NCI-H128 (cell line): Measurements from ENCODE around the gene FGF7.
"Not testable (repeated sequence)": the region's sequence is repeated elsewhere in the genome, so short reads cannot be mapped to it uniquely, and the experiment has no call there.

Experiments
- DNase-seq: peaks from one replicate; lab custom pipeline; 2025; ENCODE audit not compliant: unreplicated experiment; lab: John Stamatoyannopoulos, UW

Gene FGF7, protein sequence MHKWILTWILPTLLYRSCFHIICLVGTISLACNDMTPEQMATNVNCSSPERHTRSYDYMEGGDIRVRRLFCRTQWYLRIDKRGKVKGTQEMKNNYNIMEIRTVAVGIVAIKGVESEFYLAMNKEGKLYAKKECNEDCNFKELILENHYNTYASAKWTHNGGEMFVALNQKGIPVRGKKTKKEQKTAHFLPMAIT

DNA sequence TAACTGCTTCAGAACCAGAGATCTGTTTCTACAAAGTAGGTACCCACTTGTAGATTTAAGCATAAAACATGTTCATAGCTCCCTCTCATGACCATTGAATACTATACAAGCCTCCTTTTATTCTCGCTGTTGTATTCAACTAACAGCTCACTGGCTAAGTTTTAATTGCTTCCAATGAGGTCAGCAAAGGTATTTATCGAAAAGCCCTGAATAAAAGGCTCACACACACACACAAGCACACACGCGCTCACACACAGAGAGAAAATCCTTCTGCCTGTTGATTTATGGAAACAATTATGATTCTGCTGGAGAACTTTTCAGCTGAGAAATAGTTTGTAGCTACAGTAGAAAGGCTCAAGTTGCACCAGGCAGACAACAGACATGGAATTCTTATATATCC lies at the start of gene FGF7:
FGF7 (plus strand) TSS at position 222 of the 400 bp plus-strand sequence. CDS start 1,056 bp downstream, outside the sequence.
- DNase-seq, result no peak

DNA sequence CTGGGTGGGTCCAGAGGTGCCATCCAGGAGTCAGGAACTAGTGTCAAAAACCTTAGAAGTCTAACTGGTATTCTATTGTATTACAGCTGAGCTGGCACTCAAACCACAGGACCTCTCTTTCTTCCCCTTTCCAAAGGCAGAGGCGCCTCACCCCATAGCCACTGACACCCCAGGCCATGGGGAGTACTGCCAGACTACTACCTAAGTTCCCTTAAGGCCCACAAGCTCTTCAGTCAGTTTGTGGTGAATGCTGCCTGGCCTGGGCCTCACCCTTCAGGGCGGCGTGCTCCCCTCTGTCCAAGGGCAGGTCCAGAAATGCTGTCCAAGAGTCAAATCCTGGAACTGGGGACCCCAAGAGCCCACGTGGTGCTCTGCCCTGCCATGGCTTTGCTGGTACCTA lies 43.0 kb upstream of the FGF7 start:
- DNase-seq, result no peak

DNA sequence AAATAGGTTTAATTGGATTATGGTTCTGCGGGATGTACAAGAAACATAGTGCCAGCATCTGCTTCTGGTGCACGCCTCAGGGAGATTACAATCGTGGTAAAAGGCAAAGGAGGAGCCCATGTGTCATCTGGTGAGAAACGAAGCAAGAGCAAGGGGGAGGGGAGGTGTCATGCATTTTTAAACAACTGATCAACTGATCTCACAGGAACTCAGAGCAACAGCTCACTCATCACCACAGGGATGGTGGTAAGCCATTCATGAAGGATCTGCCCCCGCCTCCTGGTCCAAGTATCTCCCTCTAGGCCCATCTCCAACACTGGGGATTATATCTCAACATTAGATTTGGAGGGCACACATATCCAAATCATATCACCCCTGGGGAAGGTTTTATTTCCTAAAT lies 42.1 kb upstream of the FGF7 start:
- DNase-seq, result no peak

DNA sequence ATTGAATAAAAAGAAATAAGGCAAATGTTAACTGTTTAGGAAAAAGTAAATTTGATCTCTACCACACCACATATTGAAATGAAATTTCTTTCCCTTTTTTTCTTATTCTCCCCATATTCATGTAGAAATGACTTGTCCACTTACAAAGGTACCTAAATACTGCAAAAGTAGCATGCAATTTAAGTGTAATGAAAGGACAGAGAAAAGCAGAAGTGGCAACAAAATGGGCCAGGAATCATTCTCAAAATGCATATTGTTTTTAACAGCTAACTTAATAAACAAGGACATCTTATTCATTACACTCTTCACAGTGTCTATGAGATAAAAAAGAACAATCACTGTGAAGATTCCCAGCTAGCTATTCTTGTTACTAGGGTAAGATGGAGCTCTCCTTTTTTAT lies 40.6 kb upstream of the FGF7 start:
- DNase-seq, result no peak

DNA sequence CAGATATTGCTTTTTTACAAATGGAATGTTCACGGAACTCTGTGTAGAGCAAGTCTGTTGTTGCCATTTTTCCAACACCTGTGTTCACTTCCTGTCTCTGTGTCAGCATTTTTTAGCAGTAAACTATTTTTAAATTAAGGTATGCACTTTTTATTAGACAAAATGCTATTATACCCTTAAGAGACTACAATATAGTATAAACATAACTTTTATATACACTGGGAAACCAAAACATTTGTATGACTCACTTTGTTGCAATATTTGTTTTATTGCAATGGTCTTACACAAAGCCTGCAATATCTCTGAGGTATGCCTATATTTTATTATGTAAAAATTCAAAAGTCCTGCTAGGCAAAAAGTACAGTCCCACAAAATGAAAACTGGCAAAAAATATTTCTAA lies 39.8 kb upstream of the FGF7 start:
- no peak for DNase-seq

DNA sequence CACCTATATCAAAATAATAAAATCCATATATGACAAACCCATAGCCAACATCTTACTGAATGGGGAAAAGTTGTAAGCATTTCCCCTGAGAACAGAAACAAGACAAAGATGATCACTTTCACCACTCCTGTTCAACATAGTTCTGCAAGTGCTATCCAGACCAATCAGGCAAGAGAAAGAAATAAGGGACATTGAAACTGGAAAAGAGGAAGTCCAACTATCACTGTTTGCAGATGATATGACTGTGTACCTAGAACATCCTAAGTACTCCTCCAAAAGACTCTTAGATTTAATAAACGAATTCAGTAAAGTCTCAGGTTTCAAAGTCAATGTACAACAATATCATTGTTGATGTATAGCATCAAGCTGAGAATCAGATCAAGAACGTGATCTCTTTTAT lies 35.6 kb upstream of the FGF7 start:
- no peak for DNase-seq

DNA sequence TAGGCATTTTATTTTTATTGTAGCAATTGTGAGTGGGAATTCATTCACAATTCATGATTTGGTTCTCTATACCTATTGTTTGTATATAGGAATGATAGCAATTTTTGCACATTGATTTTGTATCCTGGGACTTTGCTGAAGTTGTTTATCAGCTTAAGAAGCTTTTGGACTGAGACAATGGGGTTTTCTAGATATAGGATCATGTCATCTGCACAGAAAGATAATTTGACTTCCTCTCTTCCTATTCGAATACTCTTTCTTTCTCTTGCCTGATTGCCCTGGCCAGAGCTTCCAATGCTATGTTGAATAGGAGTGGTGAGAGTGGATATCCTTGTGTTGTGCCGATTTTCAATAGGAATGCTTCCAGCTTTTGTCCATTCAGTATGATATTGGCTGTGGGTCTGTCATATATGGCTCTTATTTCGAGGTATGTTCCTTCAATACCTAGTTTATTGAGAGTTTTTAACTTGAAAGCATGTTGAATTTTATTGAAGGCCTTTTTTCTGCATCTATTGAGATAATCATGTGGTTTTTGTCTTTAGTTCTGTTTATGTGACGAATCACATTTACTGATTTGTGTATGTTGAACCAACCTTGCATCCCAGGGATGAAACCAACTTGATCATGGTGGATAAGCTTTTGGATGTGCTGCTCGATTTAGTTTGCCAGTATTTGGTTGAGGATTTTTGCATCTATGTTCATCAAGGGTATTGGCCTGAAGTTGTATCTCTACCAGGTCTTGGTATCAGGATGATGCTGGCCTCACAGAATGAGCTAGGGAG lies 20.3 kb upstream of the FGF7 start:
- not testable (repeated sequence) for DNase-seq

DNA sequence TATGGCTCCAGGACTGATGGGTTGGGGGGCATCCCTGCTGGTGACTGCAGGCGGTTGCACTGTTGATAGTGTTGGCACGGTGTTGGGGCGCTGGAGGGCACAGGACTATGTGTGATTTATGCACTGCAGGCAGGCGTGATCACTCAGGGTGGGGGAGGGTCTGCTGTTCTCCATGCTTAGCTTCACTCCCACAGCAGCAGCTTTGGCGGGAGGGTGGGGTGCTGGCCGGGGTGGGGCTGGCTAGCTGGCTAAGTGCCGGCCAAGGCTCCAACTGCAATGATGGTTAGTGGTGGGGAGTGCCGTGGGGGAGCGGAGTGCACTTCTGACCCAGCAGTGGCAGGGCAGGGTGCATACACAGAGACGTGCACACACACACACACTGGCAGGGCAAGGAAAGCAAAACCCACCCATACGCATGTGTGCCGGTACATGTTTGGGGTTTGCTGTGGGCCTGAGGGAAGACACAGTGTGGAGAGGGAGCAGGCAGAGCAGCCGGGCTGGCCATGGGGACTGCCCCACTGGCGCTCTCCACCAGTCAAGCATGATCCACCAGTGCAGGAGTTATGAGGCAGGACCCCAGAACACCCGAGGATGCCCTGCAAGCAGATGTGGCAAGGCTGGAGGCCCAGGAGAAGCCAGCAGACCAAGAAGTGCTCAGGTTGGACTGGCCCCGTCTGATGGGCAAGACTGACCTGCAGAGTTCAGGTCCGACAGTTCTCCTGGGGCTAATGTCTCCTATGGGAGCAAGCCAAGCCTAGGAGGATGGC lies 16.5 kb upstream of the FGF7 start:
- no peak for DNase-seq

DNA sequence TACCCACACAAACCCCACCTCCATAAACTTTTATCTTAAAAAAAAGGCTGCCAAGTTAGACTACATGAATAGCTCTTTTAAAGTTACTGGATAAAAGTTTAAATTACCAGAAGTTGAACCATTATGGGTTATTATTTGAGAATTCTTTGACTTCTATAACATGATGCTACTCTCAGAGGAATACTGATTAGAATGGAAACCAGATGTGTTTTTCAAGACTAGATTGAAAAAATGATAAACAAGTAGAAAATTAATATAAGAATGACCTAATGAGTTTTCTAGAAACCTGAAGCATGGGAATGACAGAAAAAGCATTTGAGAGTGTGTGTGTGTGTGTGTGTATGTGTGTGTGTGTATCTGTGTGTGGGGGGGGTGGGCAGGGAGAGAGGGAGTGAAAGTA lies 12.4 kb upstream of the FGF7 start:
- no peak for DNase-seq

DNA sequence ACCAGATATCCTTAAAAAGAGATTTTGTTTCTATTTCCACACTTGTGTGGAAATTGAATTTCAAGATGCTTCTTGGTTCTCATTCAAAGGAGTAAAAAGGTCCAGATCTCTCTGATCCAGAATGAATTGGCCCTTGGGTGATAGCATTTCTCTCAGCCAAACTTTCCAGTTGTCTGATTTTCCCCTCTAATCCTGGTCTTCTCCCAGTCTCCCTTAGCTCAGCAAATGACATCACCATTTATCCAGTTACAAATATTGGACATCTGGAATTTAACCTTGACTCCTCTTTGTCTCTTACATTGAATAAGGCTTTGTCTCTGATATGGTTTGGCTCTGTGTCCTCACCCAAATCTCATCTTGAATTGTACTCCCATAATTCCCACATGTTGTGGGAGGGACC lies 10.2 kb upstream of the FGF7 start:
- DNase-seq, result no peak

DNA sequence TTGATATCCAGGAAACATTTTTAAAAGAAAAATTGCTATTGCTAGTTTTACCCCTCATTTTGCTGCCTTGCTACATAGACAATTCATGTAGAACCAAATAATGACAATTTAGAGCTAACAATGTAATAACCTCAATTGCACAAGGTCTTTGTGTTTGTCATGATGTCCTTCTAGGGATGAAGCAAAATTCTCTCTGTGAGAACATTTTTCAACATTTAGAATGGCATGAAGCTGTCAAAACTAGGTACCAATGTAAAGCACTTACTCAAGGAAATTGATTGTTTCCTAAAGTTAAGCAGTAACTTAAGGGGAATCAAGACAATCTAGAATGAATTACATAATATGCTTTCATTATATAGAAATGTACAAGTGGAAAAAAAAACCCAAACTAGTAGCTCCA lies 7.9 kb upstream of the FGF7 start:
- DNase-seq, result no peak

DNA sequence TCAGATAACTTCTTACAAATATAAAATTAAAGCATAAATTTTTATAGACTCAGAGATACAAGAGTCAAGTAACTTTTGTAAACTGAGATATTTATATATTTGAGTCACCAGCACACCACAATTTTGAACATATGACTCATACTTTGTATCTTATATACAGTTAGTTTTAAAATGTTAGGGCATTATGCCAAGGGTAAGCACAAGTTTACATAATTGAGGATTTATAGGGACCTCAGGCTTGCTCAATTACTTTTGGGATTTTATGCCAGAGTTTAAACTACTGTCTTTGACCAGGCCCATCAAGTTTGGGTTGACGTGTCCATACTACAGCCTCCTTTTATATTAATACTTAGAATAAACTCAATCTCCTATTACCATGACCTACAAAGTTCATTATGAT lies 7.4 kb upstream of the FGF7 start:
- no peak for DNase-seq

DNA sequence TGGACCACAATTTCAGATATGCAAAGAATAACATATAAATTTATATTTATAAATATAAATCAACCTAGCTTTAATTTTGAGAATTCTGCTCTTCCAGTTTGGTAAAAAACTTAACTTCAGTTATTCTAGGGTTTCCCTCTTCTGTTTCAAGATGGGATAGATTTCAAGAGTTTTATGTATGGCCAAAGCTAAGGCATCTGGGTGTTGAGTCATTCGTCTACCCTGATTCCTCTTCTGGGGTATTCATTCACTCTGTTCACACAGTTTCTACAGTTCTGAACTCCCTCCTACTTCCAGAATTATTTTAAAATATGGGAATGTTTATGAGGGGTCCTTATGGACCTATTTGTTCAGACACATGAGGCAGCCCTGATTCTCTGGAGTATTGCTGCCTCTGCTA lies 4.2 kb upstream of the FGF7 start:
- no peak for DNase-seq

DNA sequence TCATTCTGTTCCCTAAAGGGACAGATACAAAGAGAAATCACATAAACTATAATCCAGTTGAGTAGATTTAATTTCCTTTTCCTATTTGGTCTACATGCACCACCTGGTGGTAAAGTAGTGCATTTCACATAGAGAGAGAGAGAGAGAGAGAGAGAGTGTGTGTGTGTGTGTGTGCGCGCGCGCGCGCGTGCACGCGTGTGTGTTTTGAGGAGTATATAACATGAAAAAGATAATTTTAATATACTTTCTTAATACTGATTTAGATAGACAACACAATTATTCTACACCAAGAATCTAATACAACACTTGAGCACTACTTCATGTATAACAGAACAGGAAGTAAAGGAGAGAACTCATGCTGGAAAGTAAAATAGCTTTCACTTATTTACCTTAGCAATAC lies 1.1 kb upstream of the FGF7 start:
- DNase-seq, result no peak

DNA sequence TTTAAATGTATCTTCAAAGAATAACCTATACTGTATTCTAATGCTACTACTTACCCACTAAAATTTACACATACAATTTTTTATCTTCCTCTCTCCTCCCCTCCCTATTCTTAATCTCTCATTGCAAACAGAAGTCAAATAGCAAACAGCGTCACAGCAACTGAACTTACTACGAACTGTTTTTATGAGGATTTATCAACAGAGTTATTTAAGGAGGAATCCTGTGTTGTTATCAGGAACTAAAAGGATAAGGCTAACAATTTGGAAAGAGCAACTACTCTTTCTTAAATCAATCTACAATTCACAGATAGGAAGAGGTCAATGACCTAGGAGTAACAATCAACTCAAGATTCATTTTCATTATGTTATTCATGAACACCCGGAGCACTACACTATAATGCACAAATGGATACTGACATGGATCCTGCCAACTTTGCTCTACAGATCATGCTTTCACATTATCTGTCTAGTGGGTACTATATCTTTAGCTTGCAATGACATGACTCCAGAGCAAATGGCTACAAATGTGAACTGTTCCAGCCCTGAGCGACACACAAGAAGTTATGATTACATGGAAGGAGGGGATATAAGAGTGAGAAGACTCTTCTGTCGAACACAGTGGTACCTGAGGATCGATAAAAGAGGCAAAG lies 984 bp downstream of the FGF7 start:
- DNase-seq, result no peak

DNA sequence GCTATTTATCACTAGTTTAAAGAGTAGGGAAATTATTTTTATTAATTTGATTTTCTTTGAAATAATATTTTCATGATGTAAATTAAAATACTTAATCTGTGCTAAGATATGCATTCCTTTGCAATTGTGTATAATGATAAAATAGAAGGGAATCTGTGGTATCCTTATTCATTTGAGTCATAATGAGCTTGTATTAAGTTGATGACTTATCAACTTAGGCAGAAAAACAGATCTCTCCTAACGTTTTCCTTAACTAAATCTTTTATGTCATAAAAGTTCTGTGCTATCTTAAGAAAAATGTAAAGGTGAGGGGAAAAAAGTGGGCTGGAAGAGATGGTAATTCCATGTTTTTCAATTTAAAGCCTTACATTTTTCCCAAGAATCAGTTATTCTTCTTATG lies 1.9 kb downstream of the FGF7 start:
- no peak for DNase-seq

DNA sequence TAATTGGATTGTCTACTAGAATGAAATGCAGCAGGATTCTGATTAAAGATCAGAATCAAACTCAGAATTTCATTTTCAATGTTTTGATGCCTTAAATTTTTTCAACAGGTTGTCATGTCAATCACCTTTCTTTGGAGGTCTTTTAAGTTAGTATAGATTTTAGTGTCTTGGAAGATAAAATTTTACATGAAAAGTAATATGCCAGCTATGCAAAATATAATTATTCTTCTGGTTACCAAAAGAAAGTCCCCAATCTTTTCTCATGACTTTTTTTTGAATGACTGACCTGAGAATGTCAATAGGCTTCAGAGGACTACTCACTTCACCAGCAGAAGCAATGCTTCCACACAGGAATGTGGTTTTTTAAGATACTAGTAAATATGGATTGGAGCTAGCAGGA lies 4.3 kb downstream of the FGF7 start:
- no peak for DNase-seq

DNA sequence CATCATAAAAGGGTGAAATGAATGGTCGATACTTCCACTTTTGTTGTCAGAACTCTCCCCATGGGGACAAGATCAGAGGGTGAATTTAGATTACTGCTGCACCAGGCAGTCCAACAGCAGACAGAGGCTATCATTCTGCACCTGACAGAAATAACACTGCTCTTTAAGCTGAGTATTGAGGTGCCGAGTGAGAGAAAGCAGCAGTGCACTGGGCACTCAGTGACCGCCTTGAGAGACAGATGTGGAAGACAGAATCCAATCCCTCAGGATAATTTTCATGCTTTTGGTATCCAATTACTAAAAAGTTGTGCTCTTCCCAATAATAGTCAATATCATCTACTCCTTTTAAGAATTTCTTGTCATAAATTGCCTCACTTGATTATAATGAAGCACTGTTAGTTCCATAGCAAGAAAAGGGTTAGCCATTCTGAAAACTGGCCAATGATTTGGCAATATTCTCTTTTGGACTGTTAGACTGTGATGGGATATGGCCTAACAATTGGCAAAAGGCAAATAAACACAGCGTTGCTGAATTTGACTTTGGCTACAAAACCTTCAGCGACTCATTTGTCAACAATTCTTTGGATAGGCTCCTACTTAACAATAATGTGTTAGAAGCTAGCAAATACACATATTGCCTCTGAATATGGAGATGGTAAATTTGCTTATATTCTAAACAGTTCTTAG lies 5.5 kb downstream of the FGF7 start:
- DNase-seq, result no peak

DNA sequence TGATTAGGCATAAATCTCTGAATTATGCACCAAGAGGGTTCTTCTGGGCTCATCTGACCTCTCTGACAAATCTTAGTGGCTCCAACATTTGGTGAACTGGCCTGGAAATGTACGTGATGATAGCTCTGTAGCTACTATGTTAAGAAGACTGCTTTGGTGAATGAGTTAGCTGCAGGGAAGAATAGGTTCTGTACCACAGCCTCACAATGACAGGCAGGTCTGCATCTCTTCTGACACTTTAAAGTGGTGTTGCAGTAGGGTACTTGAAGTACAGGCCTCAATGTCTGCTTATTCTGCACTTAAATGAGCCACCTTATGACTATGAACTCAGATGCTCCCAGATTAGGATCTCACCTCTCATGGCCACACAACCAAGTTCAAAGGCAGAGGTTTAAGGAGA lies 7.0 kb downstream of the FGF7 start:
- no peak for DNase-seq

DNA sequence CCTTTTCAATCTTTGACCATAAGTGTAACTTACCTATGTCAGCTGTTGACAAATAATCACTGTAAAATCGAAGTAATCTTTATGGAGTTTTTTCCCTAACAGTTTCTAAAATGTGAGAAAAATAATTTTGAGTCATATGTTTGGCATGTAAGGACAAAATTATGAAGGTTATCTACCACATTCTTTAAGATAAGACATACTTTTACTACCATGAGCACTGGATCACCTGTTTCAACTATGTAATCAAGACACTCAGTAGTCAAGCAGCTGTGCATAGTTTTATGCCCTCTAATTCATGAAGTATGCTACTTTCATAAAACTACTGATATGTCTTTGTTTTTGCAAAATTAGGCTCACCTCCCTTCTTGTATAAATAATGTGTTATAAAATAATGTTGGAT lies 12.1 kb downstream of the FGF7 start:
- DNase-seq, result no peak

DNA sequence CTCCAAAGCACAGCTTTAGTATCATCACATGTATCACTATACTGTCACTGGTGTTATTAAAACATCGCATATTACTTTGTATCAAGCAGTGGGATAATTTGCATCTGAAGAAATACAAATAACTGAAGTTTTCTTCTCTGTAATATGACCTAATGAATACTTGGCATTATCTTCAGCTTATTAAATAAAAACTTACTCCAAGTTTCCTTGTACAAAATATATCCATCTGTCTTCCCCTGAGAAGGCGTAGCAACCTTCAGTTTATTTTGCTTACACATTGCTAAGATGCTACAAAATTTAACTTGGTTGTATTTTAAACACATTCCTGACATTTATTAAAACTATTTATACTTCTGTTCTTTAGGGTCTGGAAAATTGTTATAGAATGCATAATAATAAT lies 13.7 kb downstream of the FGF7 start:
- no peak for DNase-seq
